GM12874 (cell line): ENCODE measurements around the gene ENTPD2.

Experiments used
- CTCF ChIP-seq: IDR thresholded peaks from 2 replicates; pipeline ENCODE4 v1.5.1; 2011; ENCODE audit warnings: low read depth, mild to moderate bottlenecking, control low read depth, low read length, moderate library complexity; ENCODE audit not compliant: insufficient read depth

ENTPD2 gene

DNA sequence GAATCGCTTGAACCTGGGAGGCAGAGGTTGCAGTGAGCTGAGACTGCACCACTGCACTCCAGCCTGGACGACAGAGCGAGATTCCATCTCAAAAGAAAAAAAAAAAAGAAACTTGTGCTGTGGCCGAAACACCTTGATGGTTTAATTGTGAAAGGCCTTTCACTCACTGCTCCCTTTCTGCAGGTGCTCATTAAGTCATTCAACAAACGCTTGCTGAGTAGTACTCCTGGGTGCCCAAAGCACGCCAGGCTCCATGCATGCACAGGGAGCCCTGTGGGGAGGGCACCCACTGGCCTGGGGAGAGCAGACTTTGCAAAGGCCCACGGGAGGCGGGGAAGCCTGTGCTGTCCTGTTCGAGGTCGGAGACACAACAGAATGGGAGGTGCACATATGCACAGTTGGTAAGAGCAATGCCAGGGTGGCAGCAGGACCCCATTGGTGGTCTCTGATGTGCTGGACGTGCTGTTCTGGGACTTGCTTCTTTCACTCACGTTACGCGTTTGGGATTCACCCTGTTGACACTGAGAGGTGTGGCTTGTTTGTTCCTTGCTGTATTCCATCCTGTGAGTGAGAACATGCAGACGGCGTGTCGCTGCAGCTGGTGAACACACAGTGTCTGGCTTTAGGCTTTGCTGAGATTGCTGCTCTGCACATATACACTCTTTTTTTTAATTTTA is 3.0 kb upstream of the ENTPD2 start:
- no peak for TF ChIP-seq CTCF

GRCh38 chr9:137055385-137056364 is 1.8 kb upstream of the ENTPD2 start:
- TF ChIP-seq CTCF: no peak

DNA sequence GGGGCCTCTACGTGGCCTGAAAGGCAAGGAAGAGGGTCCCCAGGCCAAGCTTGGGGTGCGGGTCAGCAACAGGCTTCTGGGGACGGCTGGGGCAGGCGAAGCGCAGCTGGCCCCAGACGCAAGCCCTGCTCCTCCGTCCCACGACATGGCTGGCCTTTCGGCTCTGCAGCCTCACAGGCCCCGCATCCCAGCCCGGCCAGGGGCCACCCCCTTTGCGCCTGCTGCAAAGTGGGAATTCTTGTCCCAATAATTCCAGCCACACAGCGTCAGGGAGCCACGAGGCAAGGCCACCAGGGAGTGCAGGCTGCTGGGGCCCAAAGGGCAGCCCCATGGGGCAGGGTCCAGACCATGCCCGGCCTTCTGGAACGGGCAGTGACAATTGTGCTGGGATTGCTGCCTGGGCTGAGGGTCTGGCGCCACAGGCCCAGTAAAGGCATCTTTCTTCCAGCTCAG is 1.1 kb upstream of the ENTPD2 start:
- no peak for TF ChIP-seq CTCF

GRCh38 chr9:137052998-137053943 is 590 bp downstream of the ENTPD2 start:
- TF ChIP-seq CTCF: no peak

DNA sequence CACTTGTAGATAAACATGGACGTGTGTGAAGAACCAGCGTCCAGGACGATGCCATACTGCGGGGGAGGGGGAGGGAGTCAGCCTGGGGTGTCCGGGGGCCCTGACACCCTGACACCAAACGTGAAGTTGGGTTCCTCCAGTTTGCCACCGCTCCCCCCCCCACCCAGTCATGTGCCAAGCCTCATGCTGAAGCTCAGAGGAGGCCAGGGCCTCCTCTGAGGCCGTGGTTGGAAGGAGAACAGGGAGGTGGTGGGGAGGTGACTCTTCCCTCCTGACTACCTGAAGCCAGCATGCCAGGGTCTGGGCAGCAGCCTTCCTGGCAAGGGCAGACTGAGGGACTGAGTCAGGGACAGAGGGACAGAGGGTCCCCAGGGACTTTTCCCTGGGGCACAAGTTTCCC is 1.6 kb downstream of the ENTPD2 start:
- no peak for TF ChIP-seq CTCF

DNA sequence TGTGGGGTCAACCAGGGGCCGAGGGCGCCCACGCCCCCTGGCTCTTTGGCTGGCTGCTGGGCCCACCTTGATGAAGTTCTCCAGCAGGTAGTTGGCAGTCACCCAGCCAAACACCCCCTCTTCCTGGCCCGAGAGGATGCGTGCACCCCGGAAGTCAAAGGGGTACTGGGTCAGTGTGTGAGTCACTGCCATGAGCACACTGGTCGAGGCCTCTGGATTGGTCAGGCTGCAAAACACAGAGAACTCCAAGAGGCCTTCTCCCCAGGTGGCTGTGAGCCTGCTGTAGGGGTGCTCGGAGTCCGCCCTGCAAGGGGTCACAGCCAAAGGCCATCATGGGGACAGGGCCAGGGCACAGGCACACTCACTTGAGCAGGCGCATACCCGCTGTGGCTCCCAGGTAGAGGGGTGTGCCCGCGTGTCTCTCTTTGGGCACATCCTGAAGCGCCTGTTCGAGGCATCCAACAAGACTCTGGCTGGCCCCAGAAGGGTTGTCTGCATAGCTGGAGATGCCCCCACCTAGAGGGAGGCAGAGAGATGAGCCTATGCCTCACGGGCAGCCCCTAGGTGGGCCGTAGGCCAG is 2.6 kb downstream of the ENTPD2 start:
- no peak for TF ChIP-seq CTCF

DNA sequence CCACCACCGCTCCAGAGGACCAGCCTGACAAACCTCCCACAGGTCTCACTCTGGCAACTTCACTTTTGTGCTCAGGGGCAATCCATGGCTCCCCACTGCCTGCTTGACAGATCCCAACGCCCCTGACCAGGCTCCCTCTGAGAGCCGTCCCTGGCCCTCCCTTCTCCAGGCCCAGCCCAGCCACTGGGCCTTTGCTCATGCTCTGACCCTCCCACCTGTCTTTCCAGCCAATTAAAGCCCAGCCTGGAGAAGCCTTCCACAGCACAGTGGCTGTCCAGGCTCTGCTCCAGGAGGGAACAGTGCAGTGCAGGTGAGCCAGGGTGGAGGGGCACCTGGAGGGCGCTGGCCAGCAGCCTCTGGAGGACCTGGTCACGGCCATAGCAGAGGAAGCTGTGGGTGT is 3.3 kb downstream of the ENTPD2 start:
- TF ChIP-seq CTCF: no peak
